ENCODE results near the gene CCDC158. TPM values are rescaled to one million over a fixed set of nuclear protein-coding genes. Genes with fewer than 3 reads are reported as not detected.

CCDC158 gene
- 0.17 TPM in 1 of 2 replicates, not detected in the other for total RNA-seq

DNA sequence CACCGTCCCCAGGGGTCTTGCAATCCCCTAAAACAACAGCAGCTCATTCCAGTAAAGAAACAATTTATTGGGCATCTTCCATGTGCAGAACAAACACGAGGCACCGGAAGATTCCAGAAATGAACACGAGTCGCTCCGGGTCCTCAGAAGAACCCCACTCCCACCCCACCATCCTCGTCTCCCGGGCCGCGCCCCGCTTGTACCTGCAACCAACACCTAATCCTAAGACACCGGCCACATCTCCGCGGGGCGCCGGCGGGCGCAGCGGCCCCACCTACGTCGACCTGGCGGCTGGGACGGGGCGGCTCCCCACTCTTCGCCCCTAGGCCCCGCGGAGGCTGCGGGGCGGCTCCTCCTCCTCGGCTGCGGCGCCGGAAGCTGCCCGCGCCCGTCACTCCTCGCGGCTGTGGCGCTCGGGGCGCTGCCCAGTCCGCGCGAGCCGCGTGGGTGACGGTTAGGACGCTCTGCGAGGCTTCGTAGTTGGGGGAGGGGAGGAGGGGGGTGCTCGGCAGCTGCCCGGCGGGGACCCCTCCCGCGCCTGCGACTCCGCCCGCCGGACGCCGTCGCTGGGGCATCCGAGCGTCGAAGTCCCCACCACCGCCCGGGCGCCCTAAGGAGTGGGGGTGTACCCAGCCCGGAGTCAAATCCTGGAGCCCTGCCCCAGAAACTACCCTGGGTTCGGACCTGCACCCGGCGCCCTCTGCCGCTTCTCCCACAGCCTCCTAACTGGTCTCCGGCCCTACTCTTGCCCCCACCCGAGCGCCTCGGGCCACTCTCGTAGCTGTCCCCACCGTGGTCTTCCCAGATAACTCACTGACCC is at the start of gene CCDC158:
TSS of gene CCDC158 (minus strand) at position 380 of the 820 bp plus-strand sequence. CDS start 17,934 bp downstream, outside the sequence.
- peak within 1 kb of the TSS; percentile 61 for H3K4me3 ChIP-seq (ENCODE audit: low read depth, low read length)
- TF ChIP-seq, protein P1, sequence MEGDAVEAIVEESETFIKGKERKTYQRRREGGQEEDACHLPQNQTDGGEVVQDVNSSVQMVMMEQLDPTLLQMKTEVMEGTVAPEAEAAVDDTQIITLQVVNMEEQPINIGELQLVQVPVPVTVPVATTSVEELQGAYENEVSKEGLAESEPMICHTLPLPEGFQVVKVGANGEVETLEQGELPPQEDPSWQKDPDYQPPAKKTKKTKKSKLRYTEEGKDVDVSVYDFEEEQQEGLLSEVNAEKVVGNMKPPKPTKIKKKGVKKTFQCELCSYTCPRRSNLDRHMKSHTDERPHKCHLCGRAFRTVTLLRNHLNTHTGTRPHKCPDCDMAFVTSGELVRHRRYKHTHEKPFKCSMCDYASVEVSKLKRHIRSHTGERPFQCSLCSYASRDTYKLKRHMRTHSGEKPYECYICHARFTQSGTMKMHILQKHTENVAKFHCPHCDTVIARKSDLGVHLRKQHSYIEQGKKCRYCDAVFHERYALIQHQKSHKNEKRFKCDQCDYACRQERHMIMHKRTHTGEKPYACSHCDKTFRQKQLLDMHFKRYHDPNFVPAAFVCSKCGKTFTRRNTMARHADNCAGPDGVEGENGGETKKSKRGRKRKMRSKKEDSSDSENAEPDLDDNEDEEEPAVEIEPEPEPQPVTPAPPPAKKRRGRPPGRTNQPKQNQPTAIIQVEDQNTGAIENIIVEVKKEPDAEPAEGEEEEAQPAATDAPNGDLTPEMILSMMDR (conservative IDR thresholded peaks at IDR 0.05; ENCODE audit: low read depth, low read length) = no peak
- no peak for DNase-seq (ENCODE audit: low read depth)

DNA sequence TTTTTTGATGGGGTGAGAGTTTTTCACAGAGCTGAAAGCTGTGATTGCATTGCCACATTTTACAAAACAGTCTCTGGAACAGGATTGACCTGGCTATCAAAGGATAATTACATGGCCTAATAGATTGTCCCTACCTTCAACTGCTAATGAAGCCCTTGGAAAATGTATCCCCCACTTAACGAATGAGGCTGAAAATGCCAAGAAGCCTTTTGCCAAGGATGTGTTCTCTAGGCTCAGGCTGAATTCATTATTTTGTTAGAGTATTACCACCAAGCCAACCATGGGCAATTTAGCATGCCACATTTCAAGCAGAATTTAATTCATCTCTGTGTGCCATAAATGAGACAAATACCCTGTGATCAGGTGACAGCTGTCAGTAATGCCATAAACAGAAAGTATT is 49.6 kb upstream of the CCDC158 start:
- DNase-seq (ENCODE audit: low read depth) = no peak
- TF ChIP-seq, protein P1 (conservative IDR thresholded peaks at IDR 0.05; ENCODE audit: low read depth, low read length) = no peak
- no peak overlapping the region for H3K4me3 ChIP-seq (ENCODE audit: low read depth, low read length)

DNA sequence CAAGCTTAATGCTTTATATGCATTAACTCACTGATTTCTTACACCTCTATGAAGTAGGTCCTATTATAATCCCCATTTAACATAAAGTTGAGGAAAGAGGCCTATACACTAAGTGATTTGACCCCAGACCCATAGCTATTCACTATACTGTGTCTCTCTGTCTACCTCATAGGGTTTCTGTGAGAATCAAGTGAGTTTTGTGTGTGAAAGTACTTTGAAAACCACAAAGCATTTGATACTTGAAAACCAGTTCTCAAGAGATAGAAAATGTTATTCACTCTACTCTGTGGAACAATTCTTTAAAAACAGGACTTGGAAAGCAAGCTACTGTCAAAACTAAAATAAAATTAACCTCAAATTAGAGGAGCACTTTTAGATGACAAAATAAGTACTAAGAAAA is 49.1 kb upstream of the CCDC158 start:
- no peak for DNase-seq (ENCODE audit: low read depth)
- TF ChIP-seq, protein P1 (conservative IDR thresholded peaks at IDR 0.05; ENCODE audit: low read depth, low read length) = no peak
- H3K4me3 ChIP-seq (ENCODE audit: low read depth, low read length) = no peak overlapping the region

DNA sequence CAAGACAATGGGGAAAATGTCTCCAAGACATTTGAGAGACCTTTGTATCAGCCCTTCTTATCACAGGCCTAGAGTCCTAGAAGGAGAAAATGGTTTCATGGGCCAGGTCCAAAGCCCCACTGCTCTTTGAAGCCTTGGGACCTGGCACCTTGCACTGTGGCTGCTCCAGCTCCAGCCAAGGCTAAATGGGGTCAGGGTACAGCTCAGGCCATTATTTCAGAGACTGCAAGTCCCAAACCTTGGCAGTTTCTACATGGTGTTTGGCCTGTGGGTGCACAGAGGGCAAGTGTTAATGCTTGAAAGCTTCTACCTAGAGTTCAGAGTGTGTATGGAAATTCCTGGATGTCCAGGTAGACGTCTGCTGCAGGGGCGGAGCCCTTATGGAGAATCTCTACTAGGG is 42.6 kb upstream of the CCDC158 start:
- TF ChIP-seq, protein P1 (conservative IDR thresholded peaks at IDR 0.05; ENCODE audit: low read depth, low read length) = no peak
- no peak overlapping the region for H3K4me3 ChIP-seq (ENCODE audit: low read depth, low read length)
- DNase-seq (ENCODE audit: low read depth) = no peak

DNA sequence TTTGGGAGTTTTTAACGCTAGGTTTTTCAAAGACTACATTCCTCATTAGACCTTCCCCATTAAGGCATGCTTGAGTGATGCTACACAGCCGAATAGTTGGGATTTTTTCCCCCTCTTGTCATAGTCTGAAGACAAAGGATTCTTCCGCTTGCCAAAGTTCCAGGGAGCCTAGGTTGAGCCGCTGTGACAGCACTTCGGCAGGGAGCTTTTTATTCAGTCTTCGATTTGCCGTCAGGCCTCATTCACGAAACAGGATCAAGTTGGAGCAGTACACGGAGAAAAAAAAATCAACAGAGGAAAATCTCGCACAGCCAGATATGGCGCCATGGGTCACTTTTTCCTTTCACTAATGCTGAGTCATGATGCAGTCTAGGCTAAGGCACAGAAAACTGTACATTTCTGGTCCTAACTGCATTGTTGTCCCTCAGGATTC is 38.4 kb upstream of the CCDC158 start:
- no peak overlapping the region for H3K4me3 ChIP-seq (ENCODE audit: low read depth, low read length)
- DNase-seq (ENCODE audit: low read depth) = peak; percentile 94
- TF ChIP-seq, protein P1 (conservative IDR thresholded peaks at IDR 0.05; ENCODE audit: low read depth, low read length) = no peak

DNA sequence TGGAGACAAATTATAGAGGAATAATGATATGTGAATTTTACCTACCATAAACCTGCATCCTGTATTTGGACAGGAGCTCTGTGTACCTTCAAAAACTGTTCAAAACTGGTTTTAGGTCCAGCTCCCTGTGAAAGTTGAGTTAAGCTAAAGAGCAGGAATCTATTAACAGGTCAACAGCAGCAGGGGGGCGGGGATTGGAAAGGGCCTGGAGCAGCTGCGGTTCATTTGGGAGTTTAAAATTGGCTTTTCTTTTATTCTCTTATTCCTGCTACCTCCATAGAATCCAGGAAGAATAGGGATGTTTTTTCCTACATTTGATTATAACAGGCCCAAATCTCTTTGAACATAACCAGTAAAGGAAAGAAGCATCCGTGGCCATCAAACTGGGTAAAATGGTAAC is 37.9 kb upstream of the CCDC158 start:
- DNase-seq (ENCODE audit: low read depth) = no peak
- H3K4me3 ChIP-seq (ENCODE audit: low read depth, low read length) = no peak overlapping the region
- TF ChIP-seq, protein P1 (conservative IDR thresholded peaks at IDR 0.05; ENCODE audit: low read depth, low read length) = no peak

DNA sequence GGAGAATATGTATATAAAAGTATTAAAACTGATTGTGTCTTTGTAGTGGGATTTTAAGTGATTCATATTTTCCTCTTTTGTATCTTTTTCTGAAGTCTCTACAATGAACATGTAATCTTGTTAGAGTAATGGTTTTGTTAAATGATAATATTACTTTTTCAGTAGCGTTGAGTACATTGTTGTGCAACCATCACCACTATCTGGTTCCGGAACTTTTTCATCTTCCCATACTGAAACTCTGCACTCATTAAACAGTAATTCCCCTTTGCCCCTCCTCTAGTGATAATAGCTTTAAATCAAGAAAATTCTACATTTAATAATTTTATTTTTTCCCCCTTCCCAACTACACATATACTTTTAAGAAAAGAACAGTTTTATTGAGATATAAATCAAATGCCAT is 37.4 kb upstream of the CCDC158 start:
- no peak overlapping the region for H3K4me3 ChIP-seq (ENCODE audit: low read depth, low read length)
- TF ChIP-seq, protein P1 (conservative IDR thresholded peaks at IDR 0.05; ENCODE audit: low read depth, low read length) = no peak
- DNase-seq (ENCODE audit: low read depth) = no peak
